H1 (cell line): ENCODE measurements around the gene EXOC3L1. TPM values are rescaled to one million over a fixed set of nuclear protein-coding genes. Genes with fewer than 3 reads are reported as not detected.

Experiments used
- CTCF ChIA-PET: fragments of 300-600 bp; sonication (Branson Sonifier 250); formaldehyde crosslinking; loops from one replicate; lab custom pipeline; 2021; ENCODE audit not compliant: partially characterized antibody; lab: Charles Lee
- POLR2A ChIA-PET: fragments of 300-600 bp; sonication (Branson Sonifier 250); formaldehyde crosslinking; loops from one replicate; lab custom pipeline; 2021; ENCODE audit warnings: inconsistent platforms; ENCODE audit not compliant: partially characterized antibody; lab: Charles Lee
- DNase-seq, 2 experiments: peaks; one replicate each; pipeline versions ENCODE4 v3.0.0 to v3.0.0-alpha.2; 2010 to 2022; ENCODE audit warnings: low spot score in 2 of 2, low read depth in 1 of 2, mixed read lengths in 1 of 2
- FAIRE-seq: peaks from 2 replicates; lab custom pipeline; 2011; peaks lifted over from hg19 to GRCh38; lab: Jason Lieb, UNC
- H2AFZ ChIP-seq: 2 replicates; pipeline ENCODE4 v1.8.1; 2012; ENCODE audit warnings: low read length, inconsistent platforms
- H2AK5ac ChIP-seq: 2 replicates; pipeline ENCODE4 v1.6.1; 2013; ENCODE audit warnings: low read depth, low read length
- H2BK120ac ChIP-seq: replicated peaks from 2 replicates; pipeline ENCODE3; 2013; ENCODE audit warnings: low read depth, low read length, inconsistent platforms
- H2BK12ac ChIP-seq: 2 replicates; pipeline ENCODE4 v1.6.1; 2013; ENCODE audit warnings: low read depth, low read length
- H2BK15ac ChIP-seq: 2 replicates; pipeline ENCODE4 v1.6.1; 2013; ENCODE audit warnings: low read length
- H2BK20ac ChIP-seq: 2 replicates; pipeline ENCODE4 v1.6.1; 2013; ENCODE audit warnings: low read length
- H2BK5ac ChIP-seq: 2 replicates; pipeline ENCODE4 v1.6.1; 2013; ENCODE audit warnings: low read depth, low read length
- H3K14ac ChIP-seq: 2 replicates; pipeline ENCODE4 v1.6.1; 2013; ENCODE audit warnings: inconsistent platforms; ENCODE audit not compliant: insufficient read length
- H3K18ac ChIP-seq: 2 replicates; pipeline ENCODE4 v1.6.1; 2013; ENCODE audit warnings: low read length; ENCODE audit errors: extremely low read depth
- H3K23ac ChIP-seq: 2 replicates; pipeline ENCODE4 v1.6.1; 2013; ENCODE audit warnings: inconsistent platforms; ENCODE audit not compliant: insufficient read length
- H3K23me2 ChIP-seq: 2 replicates; pipeline ENCODE4 v1.6.1; 2013; ENCODE audit warnings: low read depth, low read length
- H3K27ac ChIP-seq: 2 replicates; pipeline ENCODE4 v1.6.1; 2011; ENCODE audit warnings: low read depth, low read length, inconsistent platforms
- H3K27me3 ChIP-seq, 4 experiments: replicated peaks in 1 of 4; 1 replicate in 1 of 4; 2 replicates in 3 of 4; pipeline versions ENCODE4 v1.6.1 to v1.8.1; 2011 to 2013; ENCODE audit warnings: low read length in 3 of 4, mild to moderate bottlenecking in 3 of 4, inconsistent platforms in 2 of 4, mixed read lengths in 2 of 4, moderate library complexity in 1 of 4; ENCODE audit not compliant: control insufficient read depth in 3 of 4, insufficient read depth in 3 of 4; ENCODE audit errors: extremely low read depth in 1 of 4
- H3K36me3 ChIP-seq, 4 experiments: 2 replicates each; pipeline versions ENCODE4 v1.6.1 to v1.8.1; 2011 to 2013; ENCODE audit warnings: mild to moderate bottlenecking in 4 of 4, low read length in 3 of 4, moderate library complexity in 2 of 4, control low read depth in 1 of 4, inconsistent platforms in 1 of 4; ENCODE audit not compliant: insufficient read depth in 4 of 4, control insufficient read depth in 2 of 4
- H3K4ac ChIP-seq: replicated peaks from 2 replicates; pipeline ENCODE3; 2013; ENCODE audit warnings: low read length, low read depth, mixed read lengths, inconsistent platforms; ENCODE audit not compliant: insufficient read length
- H3K4me1 ChIP-seq, 4 experiments: replicated peaks in 1 of 4; 1 replicate in 1 of 4; 2 replicates in 3 of 4; pipeline versions ENCODE4 v1.6.1 to v1.8.1; 2011 to 2013; ENCODE audit warnings: low read length in 3 of 4, inconsistent platforms in 2 of 4, mixed read lengths in 1 of 4; ENCODE audit not compliant: insufficient read depth in 4 of 4, control insufficient read depth in 3 of 4
- H3K4me2 ChIP-seq, 2 experiments: 2 replicates each; pipeline versions ENCODE4 v1.6.1 to v1.8.1; 2011 to 2013; ENCODE audit warnings: low read depth in 2 of 2, low read length in 2 of 2, control low read depth in 1 of 2, inconsistent platforms in 1 of 2, mild to moderate bottlenecking in 1 of 2; ENCODE audit not compliant: insufficient read depth in 1 of 2
- H3K4me3 ChIP-seq, 4 experiments: fragments of 200-600, 300-600 bp in 1 of 4; sonication (generic), shearing (Covaris generic), sonication (Bioruptor Twin) in 1 of 4; 2 replicates each; pipeline versions ENCODE4 v1.5.1 to v1.8.1; 2011 to 2016; ENCODE audit warnings: low read length in 4 of 4, low read depth in 3 of 4, control low read depth in 2 of 4, inconsistent platforms in 2 of 4, mild to moderate bottlenecking in 2 of 4, mixed read lengths in 1 of 4, moderate library complexity in 1 of 4; ENCODE audit not compliant: insufficient read depth in 2 of 4; ENCODE audit errors: extremely low read depth in 1 of 4
- H3K56ac ChIP-seq: replicated peaks from 2 replicates; pipeline ENCODE3; 2013; ENCODE audit warnings: low read depth, mild to moderate bottlenecking, mixed read lengths, low read length, inconsistent platforms; ENCODE audit not compliant: insufficient read length
- H3K79me1 ChIP-seq: 2 replicates; pipeline ENCODE4 v1.6.1; 2013; ENCODE audit warnings: low read depth, low read length, control low read depth
- H3K79me2 ChIP-seq, 2 experiments: 2 replicates each; pipeline versions ENCODE4 v1.6.1 to v1.8.1; 2012 to 2013; ENCODE audit warnings: low read length in 2 of 2, mild to moderate bottlenecking in 2 of 2, inconsistent platforms in 1 of 2; ENCODE audit not compliant: insufficient read depth in 2 of 2, control insufficient read depth in 1 of 2
- H3K9ac ChIP-seq, 4 experiments: replicated peaks in 1 of 4; 1 replicate in 1 of 4; 2 replicates in 3 of 4; pipeline versions ENCODE4 v1.6.1 to v1.8.1; 2011 to 2013; ENCODE audit warnings: low read depth in 3 of 4, low read length in 3 of 4, control low read depth in 2 of 4, mild to moderate bottlenecking in 2 of 4, moderate library complexity in 2 of 4, inconsistent platforms in 1 of 4; ENCODE audit errors: extremely low read depth in 1 of 4
- H3K9me3 ChIP-seq, 2 experiments: 2 replicates each; pipeline versions ENCODE4 v1.6.1 to v1.8.1; 2012 to 2013; ENCODE audit warnings: mild to moderate bottlenecking in 2 of 2, moderate library complexity in 2 of 2, control low read depth in 1 of 2, inconsistent platforms in 1 of 2, low read depth in 1 of 2, low read length in 1 of 2, mixed read lengths in 1 of 2; ENCODE audit not compliant: insufficient read depth in 2 of 2
- H4K20me1 ChIP-seq, 2 experiments: replicated peaks in 1 of 2; 2 replicates each; pipeline versions ENCODE3 to v1.8.1; 2011 to 2013; ENCODE audit warnings: inconsistent platforms in 2 of 2, low read length in 2 of 2, mild to moderate bottlenecking in 1 of 2; ENCODE audit not compliant: insufficient read depth in 2 of 2, control insufficient read depth in 1 of 2
- H4K5ac ChIP-seq: 2 replicates; pipeline ENCODE4 v1.6.1; 2013; ENCODE audit warnings: low read length, low read depth, mixed read lengths, inconsistent platforms; ENCODE audit not compliant: insufficient read length
- H4K8ac ChIP-seq: 2 replicates; pipeline ENCODE4 v1.8.0; 2013; ENCODE audit warnings: mild to moderate bottlenecking, moderate library complexity, low read length, inconsistent platforms; ENCODE audit not compliant: insufficient read depth; ENCODE audit errors: extremely low read depth
- H4K91ac ChIP-seq: replicated peaks from 2 replicates; pipeline ENCODE3; 2013; ENCODE audit warnings: low read length, mixed read lengths, inconsistent platforms; ENCODE audit not compliant: insufficient read length
- CREB1 ChIP-seq: IDR thresholded peaks from 2 replicates; pipeline ENCODE4 v1.6.1; 2012; ENCODE audit warnings: inconsistent platforms
- FOSL1 ChIP-seq: IDR thresholded peaks from 2 replicates; pipeline ENCODE4 v1.6.1; 2011; ENCODE audit warnings: mild to moderate bottlenecking, low read depth, low read length, moderate library complexity; ENCODE audit not compliant: insufficient read depth
- GABPA ChIP-seq: IDR thresholded peaks from 2 replicates; pipeline ENCODE4 v1.6.1; 2011; ENCODE audit warnings: mild to moderate bottlenecking, low read length, moderate library complexity, borderline replicate concordance; ENCODE audit not compliant: insufficient read depth
- RAD21 ChIP-seq, 2 experiments: IDR thresholded peaks in 1 of 2; conservative IDR thresholded peaks in 1 of 2; 2 replicates each; pipeline ENCODE4 v1.6.1; 2011; ENCODE audit warnings: low read depth in 2 of 2, low read length in 2 of 2, improper control_type of control experiment in 1 of 2, inconsistent platforms in 1 of 2, mild to moderate bottlenecking in 1 of 2, moderate library complexity in 1 of 2
- RXRA ChIP-seq: IDR thresholded peaks from 2 replicates; pipeline ENCODE4 v1.6.1; 2011; ENCODE audit warnings: low read depth, mild to moderate bottlenecking, low read length, moderate library complexity; ENCODE audit not compliant: insufficient read depth
- WGBS, 2 experiments: shearing (Covaris generic) in 1 of 2; methylation state at CpG; one replicate each; pipeline versions ENCODE4 v1.1.6 to v1.1.7; 2013 to 2015; ENCODE audit warnings: low lambda C conversion rate in 2 of 2, mixed read lengths in 2 of 2, inconsistent platforms in 1 of 2, low coverage in 1 of 2, missing lambda C conversion rate in 1 of 2; ENCODE audit not compliant: insufficient replicate concordance in 2 of 2, insufficient coverage in 1 of 2, insufficient read length in 1 of 2; ENCODE audit errors: extremely low coverage in 1 of 2, missing lambda C conversion rate in 1 of 2; 5-methylcytosine and 5-hydroxymethylcytosine counted together
- polyA plus RNA-seq, 7 experiments: library from polyadenylated mRNA; depleted of rRNA in 3 of 7; stranded (reverse) in 5 of 7; unstranded in 2 of 7; fragments of >200 nt in 5 of 7; fragments of 200-250 nt in 2 of 7; gene quantifications; 1 replicate in 5 of 7; 2 replicates in 1 of 7; 4 replicates in 1 of 7; pipeline versions ENCODE4 v1.2.1 to v1.2.3, GENCODE V29; 2011 to 2013; ENCODE audit warnings: missing spikeins in 2 of 7, mixed read lengths in 2 of 7
- total RNA-seq: library from RNA; stranded (reverse); fragmentation: NEBNext Ultra II Directional; extraction: Animal tissue kit (Norgen Biotek cat#: 25700); gene quantifications from 2 replicates; pipeline ENCODE4 v1.2.1, GENCODE V29; 2021
- TF ChIP-seq, protein P1 (sequence below): IDR thresholded peaks from 2 replicates; pipeline ENCODE4 v1.6.1; 2011; ENCODE audit warnings: low read length, improper control_type of control experiment

The EXOC3L1 gene
- total and polyA plus RNA-seq, 2 of the 8 experiments (the other 6 are each of a cell fraction or from before 2014, with no cell fraction given): 1.3 TPM

DNA sequence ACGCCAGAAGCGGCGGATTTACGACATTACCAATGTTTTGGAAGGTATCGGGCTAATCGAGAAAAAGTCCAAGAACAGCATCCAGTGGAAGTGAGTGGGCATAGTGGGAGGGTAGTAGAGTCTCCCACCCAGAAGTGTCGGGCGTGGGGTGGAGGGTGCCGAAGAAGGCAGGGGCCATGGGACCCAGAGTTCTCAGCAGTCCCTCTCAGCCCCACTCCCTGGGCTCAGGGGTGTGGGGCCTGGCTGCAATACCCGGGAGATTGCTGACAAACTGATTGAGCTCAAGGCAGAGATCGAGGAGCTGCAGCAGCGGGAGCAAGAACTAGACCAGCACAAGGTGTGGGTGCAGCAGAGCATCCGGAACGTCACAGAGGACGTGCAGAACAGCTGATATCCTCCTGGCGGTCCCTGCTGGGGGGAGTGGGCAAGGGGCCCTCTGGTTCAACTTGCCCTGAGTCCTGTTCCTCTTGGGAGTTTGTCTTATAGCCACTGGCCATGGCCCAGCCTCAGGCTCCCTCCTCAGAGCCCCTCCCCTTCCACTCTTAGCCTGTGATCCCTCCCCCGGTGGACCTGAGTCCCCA lies 2.9 kb upstream of the EXOC3L1 start:
- peaks cover 7% of the 10 kb centered on the region for H3K23me2 ChIP-seq
- H3K36me3 ChIP-seq: peaks cover 18 to 41% (median 34%) of the 10 kb centered on the region in 4 experiments
- H3K4me2 ChIP-seq: peak overlapping the region; percentile 93 to 94
- peak overlapping the region; percentile 41; the same call in 1 of the 2 replicates for H3K27ac ChIP-seq
- peaks cover 8 to 17% of the 10 kb centered on the region in 2 experiments for H3K79me2 ChIP-seq
- WGBS, 2 experiments: 61% methylated on average over 17 of the region's 17 CpGs; no CpG with 5 or more reads in 1 of the 2 experiments
- CTCF ChIA-PET: interaction anchor here (0.5 to 8.7 kb wide), 12 partner anchors 10 to 869 kb away, joined by 3 to 111 read pairs (median 4); no protein-coding TSS in a partner anchor
- no peak overlapping the region for H4K5ac ChIP-seq
- no peaks in the 10 kb centered on the region for H3K9me3 ChIP-seq
- H4K8ac ChIP-seq: peak overlapping the region; percentile 71
- H3K27me3 ChIP-seq: no peaks in the 10 kb centered on the region
- FAIRE-seq: no peak
- H3K14ac ChIP-seq: no peak overlapping the region
- H3K79me1 ChIP-seq: peaks cover 10% of the 10 kb centered on the region
- no peak overlapping the region for H2BK120ac ChIP-seq
- H3K18ac ChIP-seq: no peak overlapping the region
- H2BK5ac ChIP-seq: 0 out of 2 replicates have a peak overlapping the region, but pooled peaks have one; percentile 66
- POLR2A ChIA-PET: interaction anchor here (0.5 to 1.4 kb wide), 7 partner anchors 16 to 450 kb away, joined by 3 to 5 read pairs (median 3); partner anchors contain the start of gene B3GNT9
- H2AFZ ChIP-seq: no peak overlapping the region
- no peak for DNase-seq
- no peak overlapping the region for H3K4ac ChIP-seq
- H2BK12ac ChIP-seq: no peak overlapping the region
- H3K56ac ChIP-seq: peak overlapping the region; percentile 47
- no peak overlapping the region for H3K23ac ChIP-seq
- H2BK20ac ChIP-seq: no peak overlapping the region
- H4K20me1 ChIP-seq: peaks cover 5 to 26% of the 10 kb centered on the region in 2 experiments
- H3K4me1 ChIP-seq: peaks cover 0 to 7% (median 2%) of the 10 kb centered on the region in 4 experiments; a peak in 4 of 7 replicates
- H3K4me3 ChIP-seq: peak overlapping the region; percentile 96 to 99 (median 98)
- H3K9ac ChIP-seq: peak overlapping the region; percentile 40 to 91 (median 78); a peak in 6 of 7 replicates
- no peak for TF ChIP-seq FOSL1
- TF ChIP-seq CREB1: no peak
- TF ChIP-seq, protein P1, sequence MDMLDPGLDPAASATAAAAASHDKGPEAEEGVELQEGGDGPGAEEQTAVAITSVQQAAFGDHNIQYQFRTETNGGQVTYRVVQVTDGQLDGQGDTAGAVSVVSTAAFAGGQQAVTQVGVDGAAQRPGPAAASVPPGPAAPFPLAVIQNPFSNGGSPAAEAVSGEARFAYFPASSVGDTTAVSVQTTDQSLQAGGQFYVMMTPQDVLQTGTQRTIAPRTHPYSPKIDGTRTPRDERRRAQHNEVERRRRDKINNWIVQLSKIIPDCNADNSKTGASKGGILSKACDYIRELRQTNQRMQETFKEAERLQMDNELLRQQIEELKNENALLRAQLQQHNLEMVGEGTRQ: no peak
- no peak for TF ChIP-seq RAD21 (IDR thresholded peaks at IDR 0.05 in 1 of 2, conservative IDR thresholded peaks at IDR 0.05 in 1 of 2; ENCODE audit: low read depth in 2 of 2, low read length in 2 of 2)
- TF ChIP-seq GABPA: no peak
- no peak for TF ChIP-seq RXRA
- H2AK5ac ChIP-seq: no peak overlapping the region
- H2BK15ac ChIP-seq: no peak overlapping the region
- H4K91ac ChIP-seq: no peak overlapping the region
